HepG2 (cell line): ENCODE data around the gene AXDND1. TPM values are rescaled to one million over a fixed set of nuclear protein-coding genes. Genes with fewer than 3 reads are reported as not detected.

Experiments used
- ATAC-seq: fragments of 200-7000 bp; cut with Tn5 transposase; 3 replicates; pipeline ENCODE4 v1.9.1; 2020; ENCODE audit warnings: mild to moderate bottlenecking, moderate library complexity
- BruUV-seq: library from RNA; stranded (reverse); fragments of 400-500 nt; replicated peaks from 2 replicates; lab custom pipeline; 2021; lab: Mats Ljungman, UMichigan
- CTCF ChIA-PET: fragments of 300-600 bp; formaldehyde crosslinking; extraction: SDS; loops from one replicate; lab custom pipeline; 2021; ENCODE audit warnings: low total read pairs, inconsistent platforms, low intra/inter-chr PET ratio; lab: Yijun Ruan, JAX
- POLR2A ChIA-PET: fragments of 350-600 bp; sonication (Branson Sonifier 250); formaldehyde crosslinking; loops from one replicate; lab custom pipeline; 2020; ENCODE audit warnings: antibody characterized with exemption, inconsistent platforms; lab: Yijun Ruan, JAX
- DNase-seq: peaks from one replicate; pipeline ENCODE4 v3.0.0-alpha.2; 2015; ENCODE audit warnings: low spot score
- FAIRE-seq: peaks from 3 replicates; lab custom pipeline; 2011; peaks lifted over from hg19 to GRCh38; lab: Jason Lieb, UNC
- H2AFZ ChIP-seq: one replicate; pipeline ENCODE4 v1.6.1; 2011; ENCODE audit warnings: low read length, inconsistent platforms
- H3K27ac ChIP-seq: fragments of 300-600 bp; 3 replicates; pipeline ENCODE4 v1.8.0; 2011; ENCODE audit warnings: mixed run types, mild to moderate bottlenecking, mixed read lengths, low read length, inconsistent platforms; ENCODE audit not compliant: insufficient read depth; ENCODE audit errors: extremely low read length
- H3K27me3 ChIP-seq, 2 experiments: fragments of 200-600 bp in 1 of 2; 2 replicates in 1 of 2; 3 replicates in 1 of 2; pipeline versions ENCODE4 v1.6.0 to v1.8.0; 2011; ENCODE audit warnings: low read length in 2 of 2, mild to moderate bottlenecking in 2 of 2, moderate library complexity in 2 of 2, inconsistent platforms in 1 of 2; ENCODE audit not compliant: insufficient read depth in 2 of 2, control insufficient read depth in 1 of 2
- H3K36me3 ChIP-seq, 2 experiments: fragments of 200-600 bp in 1 of 2; replicated peaks in 1 of 2; 2 replicates in 1 of 2; 3 replicates in 1 of 2; pipeline versions ENCODE4 v1.5.1 to v1.8.0; 2011; ENCODE audit warnings: low read length in 2 of 2, inconsistent platforms in 1 of 2; ENCODE audit not compliant: insufficient read depth in 2 of 2, control insufficient read depth in 1 of 2
- H3K4me1 ChIP-seq: 2 replicates; pipeline ENCODE4 v1.5.1; 2012; ENCODE audit warnings: low read length, inconsistent platforms; ENCODE audit not compliant: insufficient read depth
- H3K4me2 ChIP-seq: 2 replicates; pipeline ENCODE4 v1.6.0; 2011; ENCODE audit warnings: low read depth, low read length, inconsistent platforms
- H3K4me3 ChIP-seq, 3 experiments: fragments of 200-600 bp in 1 of 3; sonication (generic), shearing (Covaris generic) in 1 of 3; replicated peaks in 1 of 3; 2 replicates each; pipeline ENCODE4 v1.5.1; 2011 to 2016; ENCODE audit warnings: low read length in 3 of 3, inconsistent platforms in 2 of 3, low read depth in 2 of 3, mild to moderate bottlenecking in 2 of 3, control low read depth in 1 of 3, mixed read lengths in 1 of 3; ENCODE audit not compliant: insufficient read depth in 1 of 3
- H3K79me2 ChIP-seq: one replicate; pipeline ENCODE4 v1.6.1; 2011; ENCODE audit warnings: low read length, inconsistent platforms; ENCODE audit not compliant: insufficient read depth
- H3K9ac ChIP-seq: 2 replicates; pipeline ENCODE4 v1.6.0; 2011; ENCODE audit warnings: mild to moderate bottlenecking, low read depth, low read length, inconsistent platforms; ENCODE audit not compliant: insufficient read depth
- H3K9me3 ChIP-seq: 2 replicates; pipeline ENCODE4 v1.5.1; 2012; ENCODE audit warnings: mild to moderate bottlenecking, low read length
- H4K20me1 ChIP-seq: 2 replicates; pipeline ENCODE4 v1.6.0; 2011; ENCODE audit warnings: inconsistent platforms, mild to moderate bottlenecking, low read length, moderate library complexity; ENCODE audit not compliant: insufficient read depth
- CTCF ChIP-seq: sonication (generic); formaldehyde crosslinking; IDR thresholded peaks from 2 replicates; pipeline ENCODE4 v1.5.0; 2020; ENCODE audit warnings: mild to moderate bottlenecking, missing genetic modification reagents, moderate library complexity
- DDIT3 ChIP-seq: sonication (generic); formaldehyde crosslinking; IDR thresholded peaks from 2 replicates; pipeline ENCODE4 v1.4.0; 2020; ENCODE audit warnings: mild to moderate bottlenecking, missing genetic modification reagents
- HCFC1 ChIP-seq: fragments of 150-350 bp; IDR thresholded peaks from 2 replicates; pipeline ENCODE4 v1.6.1; 2014; ENCODE audit warnings: low read depth, low read length
- MYC ChIP-seq: sonication (generic); formaldehyde crosslinking; IDR thresholded peaks from 2 replicates; pipeline ENCODE4 v1.9.0; 2021; ENCODE audit warnings: missing genetic modification reagents, borderline replicate concordance
- RFX5 ChIP-seq: IDR thresholded peaks from 2 replicates; pipeline ENCODE4 v1.6.1; 2011; ENCODE audit warnings: low read depth, low read length, improper control_type of control experiment
- SMAD9 ChIP-seq: sonication (generic); formaldehyde crosslinking; IDR thresholded peaks from 2 replicates; pipeline ENCODE4 v1.5.1; 2020; ENCODE audit warnings: mild to moderate bottlenecking, missing genetic modification reagents
- TBP ChIP-seq: sonication (generic); formaldehyde crosslinking; IDR thresholded peaks from 2 replicates; pipeline ENCODE4 v1.5.0; 2020; ENCODE audit warnings: missing genetic modification reagents
- TBX2 ChIP-seq: sonication (generic); formaldehyde crosslinking; IDR thresholded peaks from 2 replicates; pipeline ENCODE4 v1.5.0; 2020; ENCODE audit warnings: missing genetic modification reagents, mild to moderate bottlenecking, borderline replicate concordance
- THAP8 ChIP-seq: sonication (generic); formaldehyde crosslinking; IDR thresholded peaks from 2 replicates; pipeline ENCODE4 v1.5.1; 2020; ENCODE audit warnings: missing genetic modification reagents, mild to moderate bottlenecking, borderline replicate concordance
- ZBTB3 ChIP-seq: sonication (generic); formaldehyde crosslinking; IDR thresholded peaks from 2 replicates; pipeline ENCODE4 v1.4.0; 2020; ENCODE audit warnings: low read depth, mild to moderate bottlenecking, moderate library complexity, missing genetic modification reagents, borderline replicate concordance
- ZFY ChIP-seq: sonication (generic); formaldehyde crosslinking; IDR thresholded peaks from 2 replicates; pipeline ENCODE4 v1.4.0; 2020; ENCODE audit warnings: missing genetic modification reagents
- ZNF253 ChIP-seq: sonication (generic); formaldehyde crosslinking; IDR thresholded peaks from 2 replicates; pipeline ENCODE4 v1.8.0; 2022; ENCODE audit warnings: mild to moderate bottlenecking, missing genetic modification reagents, borderline replicate concordance
- ZNF280B ChIP-seq: sonication (generic); formaldehyde crosslinking; IDR thresholded peaks from 2 replicates; pipeline ENCODE4 v1.5.0; 2020; ENCODE audit warnings: missing genetic modification reagents, mild to moderate bottlenecking, borderline replicate concordance
- ZNF451 ChIP-seq: sonication (generic); formaldehyde crosslinking; IDR thresholded peaks from 2 replicates; pipeline ENCODE4 v1.5.0; 2020; ENCODE audit warnings: mild to moderate bottlenecking, missing genetic modification reagents
- ZNF598 ChIP-seq: sonication (generic); formaldehyde crosslinking; IDR thresholded peaks from 2 replicates; pipeline ENCODE4 v1.5.1; 2020; ENCODE audit warnings: mild to moderate bottlenecking, missing genetic modification reagents, borderline replicate concordance
- ZNF670 ChIP-seq: sonication (generic); formaldehyde crosslinking; IDR thresholded peaks from 2 replicates; pipeline ENCODE4 v1.8.0; 2022; ENCODE audit warnings: mild to moderate bottlenecking, missing genetic modification reagents, borderline replicate concordance
- ZSCAN20 ChIP-seq: sonication (generic); formaldehyde crosslinking; IDR thresholded peaks from 2 replicates; pipeline ENCODE4 v1.4.0; 2020; ENCODE audit warnings: missing genetic modification reagents, mild to moderate bottlenecking, borderline replicate concordance
- ZSCAN31 ChIP-seq: sonication (generic); formaldehyde crosslinking; IDR thresholded peaks from 2 replicates; pipeline ENCODE4 v1.5.0; 2020; ENCODE audit warnings: low read depth, mild to moderate bottlenecking, missing genetic modification reagents
- WGBS: methylation state at CpG from one replicate; pipeline ENCODE4 v1.1.6; 2017; ENCODE audit warnings: low lambda C conversion rate; 5-methylcytosine and 5-hydroxymethylcytosine counted together
- in situ Hi-C: cut with HindIII; loops from 2 replicates; pipeline ENCODE4 v1.10.0; 2017; ENCODE audit warnings: low pct_unique_long_range_greater_than_20kb; ENCODE audit not compliant: extremely low pct_ligation_motif_present
- intact Hi-C: fragments of 100-400 bp; cut with micrococcal nuclease; formaldehyde crosslinking; loops from one replicate; pipeline ENCODE4 v1.10.0; 2022; ENCODE audit not compliant: unreplicated experiment
- polyA plus RNA-seq, 8 experiments: library from polyadenylated mRNA; depleted of rRNA in 3 of 8; stranded (reverse) in 7 of 8; unstranded in 1 of 8; fragments of >200 nt; fragmentation: Illumina TruSeq in 4 of 8; extraction: Trizol in 4 of 8; gene quantifications; 2 replicates each; pipeline versions ENCODE4 v1.2.1 to v1.2.3, GENCODE V29; 2011 to 2016; ENCODE audit warnings: low read depth in 4 of 8, missing spikeins in 1 of 8, mixed read lengths in 1 of 8; ENCODE audit not compliant: insufficient read depth in 1 of 8
- total RNA-seq, 5 experiments: library from RNA; depleted of rRNA; stranded (reverse); fragments of >200 nt; fragmentation: Illumina TruSeq; extraction: Trizol; gene quantifications; 2 replicates each; pipeline ENCODE4 v1.2.3, GENCODE V29; 2016; ENCODE audit warnings: low read depth in 1 of 5

Gene AXDND1
- total and polyA plus RNA-seq, 2 of the 13 experiments (the other 11 are each of a cell fraction or from before 2014, with no cell fraction given), result 0.15 to 0.40 TPM

- Histone ChIP-seq H3K4me1 (no peaks in the 10 kb centered on the region), H4K20me1 (no peaks in the 10 kb centered on the region), H3K27ac (no peak overlapping the region), H3K79me2 (no peaks in the 10 kb centered on the region), H3K4me3 (no peak overlapping the region), H3K27me3 (0 out of 5 replicates have a peak, but pooled peaks cover 0 to 5% of the 10 kb centered on the region in 2 experiments), H3K4me2 (no peak overlapping the region), H3K9me3 (no peaks in the 10 kb centered on the region), H3K9ac (no peak overlapping the region), H3K36me3 (no peaks in the 10 kb centered on the region), H2AFZ (no peak overlapping the region)
- ATAC-seq (no peak), FAIRE-seq (no peak), DNase-seq (no peak)
- WGBS, result 5% methylated on average over 2 of the region's 2 CpGs
- no peak for TF ChIP-seq ZFY (CRISPR knock-in tag)
- no peak for TF ChIP-seq MYC (CRISPR knock-in tag)
- no peak for TF ChIP-seq ZNF253 (CRISPR knock-in tag)
- TF ChIP-seq ZNF598 (CRISPR knock-in tag), result no peak
- TF ChIP-seq ZNF451 (CRISPR knock-in tag), result no peak
- TF ChIP-seq CTCF, result no peak
- TF ChIP-seq TBX2 (CRISPR knock-in tag), result no peak
- TF ChIP-seq TBP (CRISPR knock-in tag), result no peak
- no peak for TF ChIP-seq ZNF670 (CRISPR knock-in tag)
- no peak for TF ChIP-seq THAP8 (CRISPR knock-in tag)
- no peak for TF ChIP-seq SMAD9 (CRISPR knock-in tag)
- TF ChIP-seq ZBTB3 (CRISPR knock-in tag), result no peak
- TF ChIP-seq ZNF280B, result no peak
- TF ChIP-seq RFX5, result no peak
- TF ChIP-seq HCFC1, result no peak
- no peak for TF ChIP-seq DDIT3 (CRISPR knock-in tag)
- TF ChIP-seq ZSCAN20 (CRISPR knock-in tag), result no peak
- TF ChIP-seq ZSCAN31 (CRISPR knock-in tag), result no peak
- ChIA-PET POLR2A (no interaction called here), CTCF (no interaction called here)
- intact Hi-C loops, result no loop called here
- BruUV-seq, result no TSS peak
- in situ Hi-C loops, result no loop called here
Measured at GRCh38 chr1:179549368-179549700, 183.6 kb downstream of the AXDND1 start.
